KOPT-K1 (cell line): ENCODE measurements around the gene GRN.
"Not testable (repeated sequence)": the region's sequence is repeated elsewhere in the genome, so short reads cannot be mapped to it uniquely, and the experiment has no call there.

Experiments
- H3K27ac ChIP-seq: fragments of 200-600 bp; sonication (generic); 2 replicates; pipeline ENCODE4 v1.5.1; 2016; ENCODE audit warnings: antibody characterized with exemption, mild to moderate bottlenecking, low read depth, low read length; ENCODE audit not compliant: poor library complexity, severe bottlenecking
- H3K36me3 ChIP-seq: fragments of 200-600 bp; sonication (generic); 2 replicates; pipeline ENCODE4 v1.5.1; 2017; ENCODE audit warnings: antibody characterized with exemption, mild to moderate bottlenecking, low read length, moderate library complexity; ENCODE audit not compliant: insufficient read depth
- H3K9me3 ChIP-seq: fragments of 200-600 bp; sonication (generic); 2 replicates; pipeline ENCODE4 v1.5.1; 2017; ENCODE audit warnings: antibody characterized with exemption, low read length, mild to moderate bottlenecking; ENCODE audit not compliant: insufficient read depth, poor library complexity, severe bottlenecking

The GRN gene

DNA sequence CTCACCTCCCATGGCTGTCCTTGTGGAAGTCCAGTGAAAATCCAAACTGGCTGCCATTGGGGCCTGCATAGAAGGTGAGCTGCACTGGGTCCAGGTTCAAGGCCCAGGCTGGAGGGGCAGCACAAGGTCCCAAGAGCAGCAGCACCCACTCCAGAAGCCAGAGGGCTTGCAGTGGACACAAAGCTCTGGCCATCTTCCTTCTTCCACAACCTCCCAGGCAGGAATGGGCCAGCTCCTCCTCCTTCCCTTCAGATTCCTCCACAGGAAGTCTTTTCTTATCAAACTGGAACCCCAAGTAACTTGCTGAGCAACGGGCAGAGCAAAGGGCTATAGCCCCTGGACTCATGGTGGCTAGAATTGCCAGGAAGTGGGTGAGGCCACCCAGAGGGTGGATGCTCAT is 44.2 kb downstream of the GRN start, which contains the start of gene ITGA2B:
Gene ITGA2B, minus strand, starts transcription at position 369 of the 400 bp plus-strand sequence. Its CDS starts 176 bp downstream, at position 193.
- Histone ChIP-seq H3K27ac (no peak within 1 kb of the TSS), H3K9me3 (no peaks in the 10 kb centered on the region), H3K36me3 (no peaks in the 10 kb centered on the region)

DNA sequence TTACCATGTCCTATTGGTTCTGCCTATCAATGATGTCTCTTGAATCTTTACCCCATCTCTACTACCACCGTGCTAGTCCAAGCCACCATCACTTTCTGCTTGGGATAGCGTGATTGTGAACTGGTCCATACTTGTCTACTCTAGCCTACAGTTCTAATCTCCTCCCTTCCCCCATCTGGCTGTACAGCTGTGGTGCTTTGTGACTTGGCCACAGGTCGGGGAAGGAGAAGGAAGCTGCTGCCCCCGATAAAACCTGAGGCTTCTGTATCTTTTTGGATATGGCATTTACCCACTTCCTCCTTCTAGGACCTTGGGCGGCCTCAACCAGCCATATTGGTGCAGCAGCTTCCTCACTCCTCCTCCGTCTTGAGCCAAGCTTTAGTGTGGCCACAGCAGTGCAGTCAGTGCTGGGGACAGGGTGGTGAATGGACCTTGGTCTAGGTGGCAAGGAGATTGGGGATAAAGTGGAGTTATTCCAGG is 44.7 kb downstream of the GRN start:
- Histone ChIP-seq H3K36me3 (0 out of 2 replicates have a peak, but pooled peaks cover 3% of the 10 kb centered on the region), H3K27ac (no peak overlapping the region), H3K9me3 (no peaks in the 10 kb centered on the region)

DNA sequence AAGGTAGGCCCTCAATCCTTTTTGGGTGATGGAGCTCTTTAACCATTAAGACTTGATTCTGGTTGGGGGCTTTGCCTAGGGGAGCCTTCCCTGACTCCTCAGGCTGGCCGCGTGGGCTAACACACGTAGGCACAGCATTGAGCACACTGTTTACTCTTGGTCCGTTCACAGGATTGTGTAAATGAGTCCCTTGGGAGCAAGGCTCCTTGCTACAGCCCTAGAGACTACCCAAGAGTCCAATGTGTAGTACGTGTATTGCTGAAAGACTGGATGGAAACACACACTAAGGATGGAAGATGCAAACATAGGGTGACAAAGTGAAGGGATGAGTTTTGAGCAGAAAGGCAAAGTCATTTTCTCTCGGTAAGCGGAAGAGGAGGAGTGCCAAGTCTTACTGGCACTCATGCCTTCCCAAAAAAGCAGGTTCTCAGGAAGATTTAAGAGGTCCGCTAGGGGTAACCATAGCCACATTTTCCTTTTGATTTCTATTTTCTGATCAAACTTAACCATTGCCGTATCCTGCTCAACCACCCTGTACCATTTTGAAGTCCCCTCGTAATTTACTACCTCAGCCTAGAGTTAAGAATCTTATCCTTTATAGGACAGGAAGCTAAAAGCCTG is 45.3 kb downstream of the GRN start:
- Histone ChIP-seq H3K27ac (no peak overlapping the region), H3K9me3 (no peaks in the 10 kb centered on the region), H3K36me3 (peaks cover 3% of the 10 kb centered on the region; the same call in 1 of the 2 replicates)

DNA sequence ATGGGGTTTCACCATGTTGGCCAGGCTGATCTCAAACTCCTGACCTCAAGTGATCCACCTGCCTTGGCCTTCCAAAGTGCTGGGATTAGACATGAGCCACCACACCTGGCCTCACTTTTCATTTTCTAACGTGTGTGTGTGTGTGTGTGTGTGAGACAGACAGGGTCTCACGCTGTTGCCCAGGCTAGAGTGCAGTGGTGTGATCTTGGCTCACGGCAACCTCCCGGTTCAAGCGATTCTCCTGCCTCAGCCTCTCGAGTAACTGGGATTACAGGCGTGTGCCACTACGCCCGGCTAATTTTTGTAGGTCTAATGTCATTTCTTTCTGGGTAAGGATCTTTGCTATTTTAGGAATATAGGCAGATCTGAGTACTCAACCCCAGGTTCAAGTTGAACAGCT is 49.0 kb downstream of the GRN start:
- not testable (repeated sequence) for H3K27ac ChIP-seq
- H3K36me3 ChIP-seq = peaks cover 31% of the 10 kb centered on the region; the same call in 1 of the 2 replicates

DNA sequence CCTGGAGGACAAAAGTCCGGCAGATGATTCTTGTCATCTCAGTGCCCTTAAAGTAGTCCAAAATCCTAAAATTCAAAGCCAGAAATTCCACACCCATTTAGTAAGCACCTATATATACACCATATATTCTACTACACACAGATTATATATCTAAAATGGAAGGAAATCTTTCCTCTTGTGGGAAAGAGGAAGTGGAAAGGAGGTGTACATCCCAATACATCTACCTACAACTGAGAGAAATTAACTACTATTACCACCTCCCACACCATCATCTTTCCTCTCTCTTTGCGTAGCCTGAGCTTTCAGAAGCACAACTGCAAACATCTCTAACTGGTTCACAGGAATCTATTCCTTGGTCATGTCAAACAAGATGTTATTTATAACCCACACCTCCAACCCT is 49.7 kb downstream of the GRN start:
- Histone ChIP-seq H3K36me3 (peaks cover 38% of the 10 kb centered on the region), H3K9me3 (no peaks in the 10 kb centered on the region), H3K27ac (no peak overlapping the region)

More for the DNA sequence above, 49.0 kb downstream of the GRN start:
- not testable (repeated sequence) for H3K9me3 ChIP-seq

DNA sequence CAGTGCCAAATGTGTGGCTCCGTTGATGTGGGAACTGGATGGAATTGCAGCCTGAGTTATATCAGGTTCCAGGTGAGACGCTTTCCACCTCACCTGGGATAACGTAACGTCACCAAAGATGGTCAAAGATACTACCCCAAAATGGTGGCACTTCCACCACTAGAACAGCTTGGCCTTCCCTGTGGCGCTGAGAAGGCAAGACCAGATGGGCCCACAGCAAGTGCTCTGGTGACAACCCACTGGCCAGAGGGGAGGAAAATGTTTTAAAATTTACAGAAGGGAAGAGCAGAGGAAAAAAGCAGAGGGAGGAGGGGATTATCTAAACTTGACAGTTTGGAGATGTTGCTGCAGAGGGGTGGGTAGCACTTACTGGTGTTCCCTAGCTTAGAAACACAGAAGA is 51.8 kb downstream of the GRN start:
- H3K36me3 ChIP-seq = peaks cover 59% of the 10 kb centered on the region
- no peaks in the 10 kb centered on the region for H3K9me3 ChIP-seq
- no peak overlapping the region for H3K27ac ChIP-seq

DNA sequence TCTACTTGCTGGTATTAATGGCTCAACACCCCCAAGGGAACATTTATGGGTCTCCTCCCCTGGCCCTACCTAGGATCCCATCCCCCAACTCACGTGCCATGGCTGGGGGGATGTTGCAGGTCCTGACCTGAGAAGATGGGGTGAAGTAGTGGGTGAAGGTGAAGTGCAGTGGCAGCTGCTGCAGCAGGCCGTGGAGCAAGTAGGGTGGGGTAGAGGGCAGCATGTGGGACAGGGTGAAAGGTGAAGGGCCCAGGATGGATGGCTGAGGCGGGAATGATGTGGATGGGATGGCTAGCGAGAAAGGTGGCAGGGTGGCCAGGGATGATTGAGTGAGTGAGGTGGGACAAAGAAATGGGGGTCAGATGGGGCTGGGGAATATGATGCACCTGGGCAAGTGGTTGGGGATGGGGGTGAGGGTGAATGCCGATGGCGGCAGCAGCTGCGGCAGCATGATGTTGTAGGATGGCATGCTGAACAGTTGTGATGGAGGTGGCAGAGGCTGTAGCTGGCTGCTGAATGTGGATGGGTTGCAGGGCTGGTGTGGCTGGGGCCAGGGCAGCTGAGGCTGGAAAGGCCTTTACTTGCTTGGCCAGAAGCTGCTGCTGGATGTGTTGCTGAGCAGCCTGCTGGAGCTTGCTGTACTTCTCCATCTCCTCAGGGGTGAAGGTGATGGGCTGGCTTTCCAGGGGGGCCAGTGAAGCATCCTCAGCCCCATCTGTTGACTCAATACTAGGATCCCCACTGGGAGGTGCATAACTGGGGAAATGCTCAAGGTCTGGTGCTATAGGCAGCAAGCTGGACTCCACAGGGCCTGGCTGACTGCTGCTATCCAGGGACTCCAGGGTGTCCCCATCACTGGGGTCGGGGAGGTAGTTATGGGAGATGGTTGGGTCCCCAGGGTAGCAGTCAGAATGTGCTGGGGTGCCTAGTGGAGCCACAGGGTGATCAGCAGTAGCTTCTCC is 52.7 kb downstream of the GRN start:
- Histone ChIP-seq H3K36me3 (peaks cover 67% of the 10 kb centered on the region), H3K27ac (no peak overlapping the region), H3K9me3 (no peaks in the 10 kb centered on the region)

DNA sequence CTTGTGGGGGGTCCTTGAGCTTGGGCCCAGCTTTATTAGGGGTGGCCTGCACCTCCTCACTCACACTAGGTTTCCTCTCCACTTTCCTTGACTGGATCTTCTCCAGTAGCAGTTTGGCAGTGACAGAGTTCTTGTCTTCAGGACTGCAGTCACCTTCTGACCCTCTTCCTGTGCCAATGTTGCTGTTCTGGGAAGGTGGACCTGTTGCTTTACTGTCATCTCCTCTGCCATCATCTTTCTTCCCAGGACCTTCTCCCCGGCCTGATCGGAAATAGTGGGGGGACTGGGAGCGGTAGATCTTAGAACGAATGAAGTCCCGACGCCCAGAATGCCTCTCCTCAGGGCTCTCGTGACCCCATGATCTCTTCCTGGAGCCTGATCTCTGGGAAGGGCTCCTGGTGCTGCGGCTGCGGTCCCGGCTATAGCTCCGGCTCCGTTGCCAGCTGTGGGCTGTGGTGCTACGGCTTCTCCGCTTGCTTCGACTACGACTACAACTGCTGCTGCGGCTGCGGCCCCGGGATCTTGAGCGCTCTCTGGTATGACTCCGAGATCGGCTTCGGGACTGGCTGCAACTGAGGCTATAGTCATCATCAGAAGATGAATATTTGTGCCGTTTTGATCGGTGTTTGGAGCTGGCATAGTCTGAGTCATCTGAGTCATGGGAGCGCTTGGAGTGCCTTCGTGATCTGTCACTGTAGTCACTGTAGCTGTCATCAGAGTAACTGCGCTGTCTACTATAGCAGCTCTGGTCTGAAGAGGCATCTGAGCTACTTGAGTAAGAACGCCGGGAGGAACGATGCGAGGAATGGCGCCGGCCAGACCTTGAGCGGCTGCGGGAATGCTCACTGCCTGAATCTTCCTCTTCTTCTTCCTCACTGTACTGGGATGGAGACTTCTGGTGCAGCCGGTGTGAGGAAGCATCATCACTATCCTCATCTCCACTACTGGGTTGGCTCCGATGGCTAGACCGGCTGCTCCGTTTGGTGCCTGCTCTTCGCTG is 53.9 kb downstream of the GRN start:
- H3K9me3 ChIP-seq = no peaks in the 10 kb centered on the region
- no peak overlapping the region for H3K27ac ChIP-seq

DNA sequence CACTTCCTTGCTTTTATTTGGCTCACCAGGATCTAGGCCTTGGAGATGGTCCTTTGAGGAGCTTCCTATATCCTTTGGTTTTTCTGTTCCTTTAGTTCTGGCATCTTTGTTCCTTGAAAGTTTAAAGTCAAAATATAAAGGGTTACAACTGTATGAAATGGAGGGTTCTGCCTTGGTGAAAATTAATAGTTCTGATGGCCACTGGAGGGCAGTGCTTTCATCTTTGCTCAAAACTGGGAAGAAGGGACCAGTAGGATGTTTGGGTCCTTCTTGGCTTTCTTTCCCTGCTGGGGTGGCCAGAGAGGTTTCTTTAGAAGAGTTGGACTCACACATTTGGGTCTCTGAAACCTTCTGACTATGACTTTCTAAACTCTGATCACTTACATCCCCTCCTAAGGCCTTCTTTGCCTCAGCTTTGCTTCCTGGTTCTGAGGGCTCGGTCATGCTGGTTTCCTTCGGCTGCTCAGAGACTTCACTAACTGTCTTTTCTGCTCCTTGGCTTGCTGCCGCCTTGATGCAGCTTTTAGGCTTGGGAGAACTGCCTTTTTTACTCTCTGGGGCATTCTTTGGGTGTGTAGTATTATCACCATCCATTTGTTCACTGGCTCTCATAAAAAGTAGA is 55.2 kb downstream of the GRN start:
- Histone ChIP-seq H3K27ac (no peak overlapping the region), H3K9me3 (no peaks in the 10 kb centered on the region), H3K36me3 (peaks cover 87% of the 10 kb centered on the region)

More for the DNA sequence above, 53.9 kb downstream of the GRN start:
- peaks cover 80% of the 10 kb centered on the region for H3K36me3 ChIP-seq
